ENCODE measurements around the gene FGF14.

FGF14 gene

GRCh38 chr13:101837288-101837687 lies 564.6 kb downstream of the FGF14 start:
- no peak for DNase-seq

GRCh38 chr13:101835920-101836319 lies 565.9 kb downstream of the FGF14 start:
- no peak for DNase-seq

- DNase-seq = no peak
Measured at GRCh38 chr13:101833671-101834070, 568.2 kb downstream of the FGF14 start.

- DNase-seq = no peak
Measured at GRCh38 chr13:101830035-101830434, 571.8 kb downstream of the FGF14 start.

GRCh38 chr13:101829484-101829883 lies 572.4 kb downstream of the FGF14 start:
- DNase-seq = no peak

- no peak for DNase-seq
Measured at GRCh38 chr13:101828119-101828518, 573.7 kb downstream of the FGF14 start.

GRCh38 chr13:101817898-101818297 lies 584.0 kb downstream of the FGF14 start:
- DNase-seq = no peak

GRCh38 chr13:101811881-101812280 lies 590.0 kb downstream of the FGF14 start:
- no peak for DNase-seq

GRCh38 chr13:101811284-101811839 lies 590.5 kb downstream of the FGF14 start:
- no peak for DNase-seq

GRCh38 chr13:101799196-101799595 lies 602.7 kb downstream of the FGF14 start:
- DNase-seq = no peak

GRCh38 chr13:101798437-101798836 lies 603.4 kb downstream of the FGF14 start:
- DNase-seq = no peak

- no peak for DNase-seq
Measured at GRCh38 chr13:101795460-101795859, 606.4 kb downstream of the FGF14 start.

- no peak for DNase-seq
Measured at GRCh38 chr13:101795025-101795424, 606.8 kb downstream of the FGF14 start.

- no peak for DNase-seq
Measured at GRCh38 chr13:101792189-101792588, 609.7 kb downstream of the FGF14 start.

- DNase-seq = no peak
Measured at GRCh38 chr13:101785858-101786257, 616.0 kb downstream of the FGF14 start.

GRCh38 chr13:101784313-101784712 lies 617.5 kb downstream of the FGF14 start:
- no peak for DNase-seq

- DNase-seq = no peak
Measured at GRCh38 chr13:101783554-101783953, 618.3 kb downstream of the FGF14 start.

- DNase-seq = no peak
Measured at GRCh38 chr13:101780211-101780610, 621.6 kb downstream of the FGF14 start.

GRCh38 chr13:101779147-101779546 lies 622.7 kb downstream of the FGF14 start:
- no peak for DNase-seq

- no peak for DNase-seq
Measured at GRCh38 chr13:101775267-101775666, 626.6 kb downstream of the FGF14 start.

- no peak for DNase-seq
Measured at GRCh38 chr13:101774393-101774792, 627.5 kb downstream of the FGF14 start.

GRCh38 chr13:101773062-101773461 lies 628.8 kb downstream of the FGF14 start:
- no peak for DNase-seq

GRCh38 chr13:101767131-101767530 lies 634.7 kb downstream of the FGF14 start:
- DNase-seq = no peak

GRCh38 chr13:101763191-101763590 lies 638.7 kb downstream of the FGF14 start:
- DNase-seq = no peak

GRCh38 chr13:101757446-101758039 lies 644.3 kb downstream of the FGF14 start:
- DNase-seq = no peak

All from activated naive CD4-positive, alpha-beta T cell treated with Interleukin-2 at 50 U/mL for 16 hours (primary cell).